AG09309 (cell line): ENCODE measurements around the gene MTHFD1L.

Experiments
- DNase-seq: peaks from one replicate; pipeline ENCODE4 v3.0.0-alpha.2; 2010; ENCODE audit warnings: low read depth
- H3K4me3 ChIP-seq: 2 replicates; pipeline ENCODE4 v1.5.1; 2011; ENCODE audit warnings: mild to moderate bottlenecking, low read depth, low read length, moderate library complexity; ENCODE audit not compliant: control insufficient read depth
- TF ChIP-seq, protein P1 (sequence below): IDR thresholded peaks from 2 replicates; pipeline ENCODE4 v1.5.1; 2011; ENCODE audit warnings: mild to moderate bottlenecking, low read depth, low read length, inconsistent platforms; ENCODE audit not compliant: insufficient read depth, control insufficient read depth; ENCODE audit errors: missing control alignments

The MTHFD1L gene

DNA sequence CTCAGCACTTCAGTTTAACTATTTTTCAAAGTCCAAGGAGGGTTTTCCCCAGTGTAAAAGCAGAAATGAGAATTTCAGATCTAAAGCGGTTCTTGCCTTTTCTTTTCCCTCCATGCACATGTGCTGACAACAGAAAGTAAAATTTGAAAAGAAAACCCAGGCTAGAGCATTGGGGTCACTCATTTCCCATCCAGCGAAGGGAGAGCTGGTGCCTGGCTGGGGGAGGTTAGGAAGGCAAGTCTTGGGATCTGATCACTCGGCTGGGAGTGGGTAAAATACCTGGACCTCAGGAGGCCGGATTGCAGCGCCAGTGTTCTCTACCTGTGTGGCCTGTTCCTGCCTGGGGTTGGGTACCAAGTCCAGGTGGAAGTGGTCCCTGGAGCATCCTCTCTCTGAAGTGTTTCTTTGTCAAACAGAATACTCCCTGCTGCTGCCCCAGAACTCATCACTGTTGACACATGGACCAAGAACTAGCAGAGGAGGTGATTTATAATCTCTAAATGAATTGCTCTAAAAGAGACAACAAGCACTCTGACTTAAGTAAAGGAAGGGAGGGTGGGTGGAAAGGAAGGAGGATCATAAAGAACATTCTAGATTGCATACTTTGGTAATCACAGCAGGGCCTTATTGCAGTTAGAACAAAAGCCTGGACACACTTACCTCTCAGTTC, 136.0 kb downstream of the MTHFD1L start:
- TF ChIP-seq, protein P1, sequence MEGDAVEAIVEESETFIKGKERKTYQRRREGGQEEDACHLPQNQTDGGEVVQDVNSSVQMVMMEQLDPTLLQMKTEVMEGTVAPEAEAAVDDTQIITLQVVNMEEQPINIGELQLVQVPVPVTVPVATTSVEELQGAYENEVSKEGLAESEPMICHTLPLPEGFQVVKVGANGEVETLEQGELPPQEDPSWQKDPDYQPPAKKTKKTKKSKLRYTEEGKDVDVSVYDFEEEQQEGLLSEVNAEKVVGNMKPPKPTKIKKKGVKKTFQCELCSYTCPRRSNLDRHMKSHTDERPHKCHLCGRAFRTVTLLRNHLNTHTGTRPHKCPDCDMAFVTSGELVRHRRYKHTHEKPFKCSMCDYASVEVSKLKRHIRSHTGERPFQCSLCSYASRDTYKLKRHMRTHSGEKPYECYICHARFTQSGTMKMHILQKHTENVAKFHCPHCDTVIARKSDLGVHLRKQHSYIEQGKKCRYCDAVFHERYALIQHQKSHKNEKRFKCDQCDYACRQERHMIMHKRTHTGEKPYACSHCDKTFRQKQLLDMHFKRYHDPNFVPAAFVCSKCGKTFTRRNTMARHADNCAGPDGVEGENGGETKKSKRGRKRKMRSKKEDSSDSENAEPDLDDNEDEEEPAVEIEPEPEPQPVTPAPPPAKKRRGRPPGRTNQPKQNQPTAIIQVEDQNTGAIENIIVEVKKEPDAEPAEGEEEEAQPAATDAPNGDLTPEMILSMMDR = no peak
- no peak for DNase-seq
- H3K4me3 ChIP-seq = no peak overlapping the region

DNA sequence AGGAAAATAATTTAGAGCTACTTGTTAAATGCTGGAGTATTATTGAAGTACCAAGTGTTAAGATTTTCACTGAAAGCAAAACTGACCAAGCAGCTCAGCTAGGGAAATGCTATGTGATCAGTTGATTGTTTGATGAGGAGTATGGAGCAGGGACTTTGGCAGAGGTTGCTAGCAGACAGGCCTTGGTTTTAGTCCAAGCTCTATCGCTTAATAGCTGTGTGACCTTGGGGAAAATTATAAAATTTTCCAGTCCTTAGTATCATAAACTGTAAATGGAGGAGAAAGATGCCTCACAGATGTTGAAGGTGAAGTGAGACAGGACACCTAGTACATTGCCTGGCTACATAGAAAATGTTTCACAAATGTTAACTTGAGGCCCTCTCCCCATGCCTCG, 136.6 kb downstream of the MTHFD1L start:
- no peak for DNase-seq
- TF ChIP-seq, protein P1 = no peak
- H3K4me3 ChIP-seq = no peak overlapping the region

DNA sequence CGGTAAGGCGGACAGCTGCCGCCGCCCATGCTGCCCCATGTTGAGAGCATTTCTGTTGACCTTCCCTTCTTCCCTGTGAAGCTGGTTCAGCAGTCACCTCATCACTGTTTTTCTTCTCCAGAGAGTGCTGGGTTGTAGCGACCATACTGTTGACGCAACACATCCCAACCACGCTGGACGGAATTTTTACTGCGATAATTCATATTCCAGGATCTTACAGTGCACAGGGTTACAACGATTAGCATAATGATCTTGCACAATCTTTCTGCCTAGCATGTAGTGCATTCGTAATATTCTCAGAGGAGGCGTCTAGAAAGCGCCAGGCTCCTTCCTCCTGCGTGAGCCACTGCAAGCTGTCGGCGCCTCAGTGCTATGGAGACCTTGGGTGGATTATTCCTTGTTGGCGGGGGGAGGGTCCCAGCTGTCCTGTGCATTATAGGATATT, 137.0 kb downstream of the MTHFD1L start:
- no peak for DNase-seq
- TF ChIP-seq, protein P1 = no peak

DNA sequence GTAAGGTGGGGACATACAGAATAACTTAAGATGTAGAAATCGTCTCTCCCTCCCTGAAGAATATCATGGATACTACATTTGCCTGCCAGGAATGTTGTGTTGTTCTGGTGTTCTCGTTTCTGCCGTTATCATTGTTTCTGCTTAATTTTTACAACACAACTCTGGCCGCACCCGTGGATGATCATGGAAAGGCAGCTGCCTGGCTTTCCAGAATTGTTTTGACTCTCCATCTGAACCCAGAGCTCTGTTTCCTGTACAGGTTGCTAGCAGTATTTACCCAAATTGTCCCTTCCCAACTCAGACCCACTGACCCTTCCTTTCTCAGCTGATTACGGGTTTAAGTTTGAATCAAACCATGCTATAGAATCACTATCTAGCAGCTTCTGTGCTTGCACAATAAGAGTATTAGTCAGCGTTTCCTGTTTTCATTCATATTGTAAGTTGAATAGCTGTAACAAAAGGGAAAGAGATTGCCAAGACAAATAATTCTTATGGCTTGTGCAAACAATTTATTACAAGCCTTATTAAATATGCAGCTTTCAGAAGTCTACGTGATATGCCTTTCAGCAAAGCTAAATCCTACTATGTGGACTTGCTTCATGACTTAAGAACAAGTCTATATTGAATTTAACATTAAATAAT, 139.0 kb downstream of the MTHFD1L start:
- DNase-seq = peak; percentile 83

More for the DNA sequence above, 137.0 kb downstream of the MTHFD1L start:
- H3K4me3 ChIP-seq = no peak overlapping the region

DNA sequence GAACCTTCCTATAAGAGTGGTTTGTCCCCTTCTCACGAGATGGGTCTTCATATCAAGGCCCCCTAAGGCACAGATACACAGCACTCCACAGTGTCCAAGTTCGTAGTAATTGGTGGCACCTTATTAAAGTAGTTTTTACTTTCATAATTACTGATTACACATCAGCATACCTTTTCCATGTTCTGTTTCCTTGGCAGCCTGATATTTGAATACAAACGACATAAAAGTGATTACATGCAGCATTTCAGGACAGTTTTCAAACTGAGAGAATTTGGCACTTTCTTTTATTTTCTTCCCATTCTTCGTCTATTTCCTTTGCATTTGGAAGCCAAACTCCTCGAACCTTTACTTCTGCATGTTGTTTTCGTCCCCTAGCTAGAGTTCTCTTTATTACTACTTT, 139.7 kb downstream of the MTHFD1L start:
- TF ChIP-seq, protein P1 = no peak
- H3K4me3 ChIP-seq = no peak overlapping the region
- no peak for DNase-seq

More for the DNA sequence above, 139.0 kb downstream of the MTHFD1L start:
- TF ChIP-seq, protein P1 = no peak
- no peak overlapping the region for H3K4me3 ChIP-seq

DNA sequence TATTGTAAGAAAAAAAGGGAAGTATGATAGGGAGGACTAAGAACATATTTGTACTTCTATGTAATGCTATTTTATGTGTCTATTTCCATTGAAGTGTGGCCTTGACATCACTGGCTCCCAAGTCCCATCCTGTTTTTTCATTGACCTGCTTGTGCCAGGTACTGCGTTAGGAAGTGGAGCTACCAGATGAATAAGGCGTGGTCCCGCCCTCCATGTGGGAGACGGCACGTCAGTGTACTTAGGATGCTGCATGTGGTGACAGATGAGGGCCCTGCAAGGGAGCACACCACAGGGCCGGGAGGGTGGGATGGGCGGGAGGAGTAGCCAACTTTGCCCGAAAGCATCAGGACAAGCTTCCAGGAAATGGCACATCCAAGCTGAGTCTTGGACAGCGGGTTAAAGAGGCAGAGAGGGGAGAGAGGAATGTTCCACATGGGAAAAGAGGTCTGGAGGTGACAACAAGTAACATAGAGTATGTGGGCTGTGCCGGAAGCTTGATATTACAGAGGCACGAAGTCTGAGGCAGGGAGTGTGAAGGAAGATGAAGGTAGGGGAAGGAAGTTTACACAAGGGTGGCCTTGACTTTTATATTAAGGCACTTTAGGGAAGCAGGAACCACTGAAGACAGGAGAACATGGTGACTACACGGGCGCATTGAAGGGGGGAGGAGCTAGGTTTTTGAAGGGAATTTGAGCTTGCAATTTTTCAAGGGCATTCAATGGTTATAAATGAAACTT, 140.6 kb downstream of the MTHFD1L start:
- TF ChIP-seq, protein P1 = no peak
- no peak overlapping the region for H3K4me3 ChIP-seq
- no peak for DNase-seq
